Type B pancreatic cell (in vitro differentiated cells): ENCODE results near the gene KRTAP10-4. TPM values are rescaled to one million over a fixed set of nuclear protein-coding genes. Genes with fewer than 3 reads are reported as not detected.

Source experiments
- DNase-seq: peaks from one replicate; pipeline ENCODE4 v3.0.0; 2021; ENCODE audit warnings: mixed read lengths; ENCODE audit not compliant: unreplicated experiment; ENCODE audit errors: extremely low spot score
- H3K27ac Mint-ChIP-seq: 2 replicates; pipeline ENCODE4 v1.8.0; 2021; ENCODE audit warnings: mild to moderate bottlenecking, mixed read lengths
- H3K27me3 Mint-ChIP-seq: 2 replicates; pipeline ENCODE4 v1.8.0; 2021; ENCODE audit warnings: mixed read lengths
- H3K36me3 Mint-ChIP-seq: 2 replicates; pipeline ENCODE4 v1.8.0; 2021; ENCODE audit warnings: mixed read lengths
- H3K4me1 Mint-ChIP-seq: one replicate; pipeline ENCODE4 v1.8.0; 2021; ENCODE audit warnings: mixed read lengths; ENCODE audit not compliant: unreplicated experiment
- H3K4me3 Mint-ChIP-seq: 2 replicates; pipeline ENCODE4 v1.8.0; 2021; ENCODE audit warnings: mild to moderate bottlenecking, mixed read lengths
- H3K9me3 Mint-ChIP-seq: 2 replicates; pipeline ENCODE4 v1.8.0; 2021; ENCODE audit warnings: mixed read lengths
- CTCF ChIP-seq: fragments of 200-600 bp; sonication (generic); conservative IDR thresholded peaks from 2 replicates; pipeline ENCODE4 v1.5.0; 2021; ENCODE audit warnings: antibody characterized with exemption, mild to moderate bottlenecking
- total RNA-seq: library from RNA; stranded (reverse); gene quantifications from 2 replicates; pipeline ENCODE4 v1.2.1, GENCODE V29; 2021; ENCODE audit warnings: low replicate concordance

KRTAP10-4 gene
- total RNA-seq, 1 donor from 2014 or later = not detected

DNA sequence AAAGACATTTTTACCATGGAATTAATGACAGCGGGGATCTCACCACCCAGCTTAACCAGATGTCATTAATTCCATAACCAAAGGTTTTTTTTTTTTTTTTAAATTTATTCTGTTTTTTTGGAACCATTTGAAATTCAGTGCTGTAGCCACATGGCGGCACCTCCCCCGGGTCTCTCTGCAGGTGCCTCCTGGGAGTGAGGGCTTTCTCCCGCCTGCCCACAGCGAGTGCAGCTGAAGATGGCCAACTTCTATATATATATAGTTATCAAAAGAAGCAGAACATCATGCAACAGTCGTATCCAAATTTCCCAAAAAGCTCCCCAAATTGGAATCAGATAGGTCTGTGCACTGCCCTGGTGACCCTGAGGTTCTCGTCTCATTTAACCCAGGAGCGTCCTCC lies 41.9 kb downstream of the KRTAP10-4 start:
- no peak for TF ChIP-seq CTCF
- H3K27ac Mint-ChIP-seq = no peak overlapping the region
- no peak for DNase-seq
- H3K36me3 Mint-ChIP-seq = no peaks in the 10 kb centered on the region
- no peaks in the 10 kb centered on the region for H3K9me3 Mint-ChIP-seq
- no peak overlapping the region for H3K4me3 Mint-ChIP-seq
- peaks cover 6% of the 10 kb centered on the region for H3K27me3 Mint-ChIP-seq
- H3K4me1 Mint-ChIP-seq = no peaks in the 10 kb centered on the region

- Mint-ChIP-seq H3K4me3 (no peak overlapping the region), H3K27ac (no peak overlapping the region), H3K27me3 (peaks cover 6% of the 10 kb centered on the region), H3K4me1 (no peaks in the 10 kb centered on the region), H3K9me3 (no peaks in the 10 kb centered on the region), H3K36me3 (no peaks in the 10 kb centered on the region)
- no peak for DNase-seq
- TF ChIP-seq CTCF = no peak
Measured at GRCh38 chr21:44615911-44616590, 42.5 kb downstream of the KRTAP10-4 start.

DNA sequence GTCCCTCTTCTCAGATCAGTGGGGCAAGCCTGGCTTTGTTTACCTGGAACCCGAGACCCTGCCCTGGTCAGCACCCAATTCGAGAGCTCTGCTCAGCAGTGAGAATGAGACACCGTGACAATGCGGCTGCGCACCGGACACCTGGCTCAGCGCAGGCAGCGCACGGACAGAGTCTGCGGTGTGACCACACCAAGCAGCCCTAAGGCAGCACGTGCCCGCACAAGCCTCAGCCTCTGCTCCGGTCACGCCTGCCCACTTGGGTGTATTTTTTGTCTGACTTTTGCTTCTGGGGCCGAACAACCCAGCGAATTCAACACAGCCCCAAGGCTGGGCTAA lies 43.0 kb downstream of the KRTAP10-4 start:
- Mint-ChIP-seq H3K36me3 (no peaks in the 10 kb centered on the region), H3K4me1 (no peaks in the 10 kb centered on the region), H3K27me3 (peaks cover 6% of the 10 kb centered on the region), H3K9me3 (no peaks in the 10 kb centered on the region), H3K4me3 (no peak overlapping the region), H3K27ac (no peak overlapping the region)
- no peak for DNase-seq
- no peak for TF ChIP-seq CTCF

- H3K27me3 Mint-ChIP-seq = peaks cover 6% of the 10 kb centered on the region
- no peaks in the 10 kb centered on the region for H3K4me1 Mint-ChIP-seq
- no peaks in the 10 kb centered on the region for H3K36me3 Mint-ChIP-seq
- TF ChIP-seq CTCF = no peak
- no peaks in the 10 kb centered on the region for H3K9me3 Mint-ChIP-seq
- no peak overlapping the region for H3K27ac Mint-ChIP-seq
- no peak for DNase-seq
- no peak overlapping the region for H3K4me3 Mint-ChIP-seq
Measured at GRCh38 chr21:44617071-44617501, 43.6 kb downstream of the KRTAP10-4 start.

DNA sequence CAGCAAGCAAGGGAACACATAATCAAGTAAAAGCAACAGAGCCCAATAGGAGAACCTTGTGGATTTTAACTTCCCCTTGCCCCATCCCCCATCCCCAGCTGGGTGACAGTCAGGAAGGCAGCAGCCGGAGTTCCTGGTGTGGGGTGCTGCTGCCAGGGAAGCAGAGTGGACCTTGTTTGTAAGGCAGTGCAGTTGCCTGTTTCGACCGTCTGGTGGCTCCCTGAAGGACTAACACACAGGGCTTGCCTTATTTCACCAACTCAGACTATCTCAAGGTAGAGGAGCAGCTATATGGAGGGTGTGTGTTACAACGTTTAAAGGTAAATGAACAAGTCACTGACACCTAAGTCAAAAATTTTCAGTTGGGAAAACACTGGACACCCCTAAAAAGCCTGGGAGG lies 45.0 kb downstream of the KRTAP10-4 start:
- peak; percentile 37 for TF ChIP-seq CTCF
- Mint-ChIP-seq H3K9me3 (peaks cover 3% of the 10 kb centered on the region), H3K27me3 (peaks cover 6% of the 10 kb centered on the region), H3K4me3 (no peak overlapping the region), H3K27ac (no peak overlapping the region), H3K36me3 (no peaks in the 10 kb centered on the region), H3K4me1 (no peaks in the 10 kb centered on the region)
- no peak for DNase-seq

- peaks cover 7% of the 10 kb centered on the region for H3K9me3 Mint-ChIP-seq
- H3K27me3 Mint-ChIP-seq = peaks cover 6% of the 10 kb centered on the region
- no peaks in the 10 kb centered on the region for H3K36me3 Mint-ChIP-seq
- H3K4me3 Mint-ChIP-seq = no peak overlapping the region
- no peak overlapping the region for H3K27ac Mint-ChIP-seq
- DNase-seq = no peak
- TF ChIP-seq CTCF = no peak
- no peaks in the 10 kb centered on the region for H3K4me1 Mint-ChIP-seq
Measured at GRCh38 chr21:44618909-44619308, 45.4 kb downstream of the KRTAP10-4 start.
